Ectodermal cell (in vitro differentiated cells): ENCODE measurements around the gene GOLGA8S.
"Not testable (repeated sequence)": the region's sequence is repeated elsewhere in the genome, so short reads cannot be mapped to it uniquely, and the experiment has no call there.

Source experiments
- H3K27ac ChIP-seq: 2 replicates; pipeline ENCODE4 v1.7.0; 2013; ENCODE audit warnings: mild to moderate bottlenecking, low read depth, low read length; ENCODE audit not compliant: insufficient read depth, poor library complexity, severe bottlenecking
- H3K27me3 ChIP-seq: 2 replicates; pipeline ENCODE4 v1.7.0; 2013; ENCODE audit warnings: mild to moderate bottlenecking, low read length; ENCODE audit not compliant: insufficient read depth, control insufficient read depth, poor library complexity, severe bottlenecking
- H3K36me3 ChIP-seq: one replicate; pipeline ENCODE4 v1.7.0; 2013; ENCODE audit warnings: low read length; ENCODE audit not compliant: control insufficient read depth, insufficient read depth
- H3K4me1 ChIP-seq: one replicate; pipeline ENCODE4 v1.7.0; 2013; ENCODE audit warnings: low read length; ENCODE audit not compliant: control insufficient read depth, insufficient read depth
- H3K4me3 ChIP-seq: 2 replicates; pipeline ENCODE4 v1.7.0; 2013; ENCODE audit warnings: low read depth, low read length, control low read depth; ENCODE audit not compliant: insufficient read depth
- H3K9me3 ChIP-seq: 2 replicates; pipeline ENCODE4 v1.7.0; 2013; ENCODE audit warnings: mild to moderate bottlenecking, low read length, moderate library complexity; ENCODE audit not compliant: control insufficient read depth
- WGBS, 2 experiments: methylation state at CpG; one replicate each; pipeline ENCODE4 v1.1.7; 2013; ENCODE audit warnings: missing lambda C conversion rate in 2 of 2; 5-methylcytosine and 5-hydroxymethylcytosine counted together

Gene GOLGA8S

DNA sequence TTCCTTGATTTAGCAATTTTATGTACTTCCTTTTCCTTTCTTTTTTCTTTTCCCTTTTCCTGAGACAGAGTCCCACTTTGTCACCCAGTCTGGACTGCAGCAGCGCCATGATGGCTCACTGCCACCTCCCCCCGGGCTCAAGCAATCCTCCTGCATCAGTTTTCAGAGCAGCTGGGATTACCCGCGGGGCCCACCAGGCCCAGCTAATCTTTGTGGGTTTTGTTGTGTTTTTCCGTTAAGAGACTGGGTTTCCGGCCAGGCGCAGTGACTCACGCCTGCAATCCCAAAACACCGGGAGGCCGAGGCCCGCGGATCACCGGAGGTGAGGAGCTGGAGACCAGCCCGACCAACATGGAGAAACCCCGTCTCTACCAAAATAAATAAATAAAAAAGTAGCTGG, 17.7 kb downstream of the GOLGA8S start:
- Histone ChIP-seq H3K4me1 (no peaks in the 10 kb centered on the region), H3K9me3 (no peaks in the 10 kb centered on the region), H3K36me3 (no peaks in the 10 kb centered on the region), H3K27me3 (no peaks in the 10 kb centered on the region), H3K4me3 (no peak overlapping the region), H3K27ac (no peak overlapping the region)
- WGBS, 2 experiments = 74 to 79% methylated on average over 15 of the region's 15 CpGs

DNA sequence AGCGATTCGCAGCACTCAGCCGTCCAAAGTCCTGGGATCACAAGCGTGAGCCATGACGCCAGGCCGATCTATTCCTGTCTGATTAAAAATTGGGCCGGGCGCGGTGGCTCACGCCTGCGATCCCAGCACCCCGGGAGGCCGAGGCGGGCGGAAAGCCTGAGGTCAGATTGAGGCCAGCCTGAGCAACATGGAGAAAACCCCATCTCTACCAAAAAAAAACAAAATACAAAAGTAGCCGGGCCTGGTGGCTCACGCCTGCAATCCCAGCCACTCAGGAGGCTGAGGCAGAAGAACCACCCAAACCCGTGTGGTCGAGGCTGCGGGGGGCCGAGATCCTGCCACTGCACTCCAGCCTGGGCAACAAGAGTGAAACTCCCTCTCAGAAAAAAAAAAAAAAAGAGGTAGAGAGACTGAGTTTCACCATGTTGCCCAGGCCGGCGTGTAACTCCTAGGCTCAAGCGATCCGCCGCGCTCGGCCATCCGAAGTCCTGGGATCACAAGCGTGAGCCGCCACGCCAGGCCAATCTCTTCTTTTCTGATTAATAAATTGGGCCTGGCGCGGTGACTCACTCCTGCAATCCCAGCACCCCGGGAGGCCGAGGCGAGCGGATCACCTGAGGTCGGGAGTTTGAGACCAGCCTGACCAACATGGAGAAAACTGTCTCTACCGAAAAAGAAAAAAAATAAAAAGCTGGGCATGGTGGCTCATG, 18.5 kb downstream of the GOLGA8S start:
- WGBS, 2 experiments = 92 to 94% methylated on average over 40 of the region's 40 CpGs
- not testable (repeated sequence) for H3K4me1 ChIP-seq, H3K9me3 ChIP-seq, H3K36me3 ChIP-seq, H3K27ac ChIP-seq, H3K4me3 ChIP-seq, H3K27me3 ChIP-seq

DNA sequence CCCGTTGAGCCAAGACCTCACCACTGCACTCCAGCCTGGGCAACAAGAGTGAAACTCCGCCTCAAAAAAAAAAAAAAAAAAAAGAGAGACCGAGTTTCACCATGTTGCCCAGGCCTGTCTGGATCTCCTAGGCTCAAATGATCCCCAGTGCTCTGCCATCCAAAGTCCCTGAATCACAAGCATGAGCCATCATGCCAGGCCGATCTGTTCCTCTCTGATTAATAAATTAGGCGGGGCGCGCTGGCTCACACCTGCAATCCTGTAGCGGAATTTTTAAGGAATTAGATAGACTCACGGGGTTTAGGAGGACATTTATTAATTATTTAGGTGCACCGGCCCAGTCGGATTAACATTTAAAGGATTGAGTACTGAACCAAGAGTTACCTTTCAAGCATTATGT, 19.7 kb downstream of the GOLGA8S start:
- not testable (repeated sequence) for H3K9me3 ChIP-seq, H3K36me3 ChIP-seq, H3K4me3 ChIP-seq, H3K27me3 ChIP-seq, H3K4me1 ChIP-seq, H3K27ac ChIP-seq
- 87 to 92% methylated on average over 11 of the region's 11 CpGs for WGBS, 2 experiments

DNA sequence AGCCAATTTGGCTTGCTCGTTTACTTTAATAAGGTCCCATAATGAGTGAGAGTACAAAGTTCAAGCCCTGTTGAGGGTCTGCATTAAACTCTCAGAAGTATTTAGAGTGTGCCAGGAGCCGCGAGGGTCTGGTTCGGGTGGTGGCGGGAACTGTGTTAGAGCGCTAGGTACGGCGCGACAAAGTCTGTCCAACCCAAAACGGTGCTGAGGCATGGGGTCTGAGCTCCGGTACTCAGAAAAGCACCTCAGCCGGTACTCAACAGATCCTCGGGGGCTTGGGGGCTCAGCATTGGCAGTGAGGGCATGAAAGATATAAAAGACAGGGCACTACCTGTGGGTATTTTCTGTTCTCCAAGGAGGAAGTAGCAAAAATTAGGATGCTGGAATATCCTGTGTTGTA, 24.4 kb downstream of the GOLGA8S start:
- 93 to 95% methylated on average over 13 of the region's 13 CpGs for WGBS, 2 experiments
- H3K27ac ChIP-seq, H3K4me3 ChIP-seq, H3K4me1 ChIP-seq, H3K9me3 ChIP-seq, H3K27me3 ChIP-seq, H3K36me3 ChIP-seq: not testable (repeated sequence)

DNA sequence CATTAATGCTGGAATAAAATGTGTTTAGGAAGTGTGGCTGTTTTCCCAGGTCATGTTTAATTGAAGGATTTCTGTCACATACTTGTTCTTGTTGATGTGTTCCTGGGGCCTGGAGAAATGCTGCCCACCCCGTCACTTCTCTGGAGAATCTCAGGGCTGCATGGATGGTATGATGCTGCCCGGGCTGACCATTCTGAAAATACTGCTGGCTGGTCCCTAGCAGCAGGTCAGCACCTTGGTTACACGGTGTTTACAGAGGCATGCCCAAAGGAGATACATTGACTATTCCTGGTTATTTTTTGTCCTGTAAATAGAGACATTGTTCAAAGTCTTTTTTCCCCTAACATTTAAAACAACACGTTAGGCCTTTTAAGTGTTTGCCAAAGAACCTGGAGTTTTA, 26.2 kb downstream of the GOLGA8S start:
- H3K27me3 ChIP-seq, H3K9me3 ChIP-seq, H3K4me3 ChIP-seq, H3K36me3 ChIP-seq, H3K4me1 ChIP-seq, H3K27ac ChIP-seq: not testable (repeated sequence)
- 69 to 74% methylated on average over 4 of the region's 4 CpGs for WGBS, 2 experiments

DNA sequence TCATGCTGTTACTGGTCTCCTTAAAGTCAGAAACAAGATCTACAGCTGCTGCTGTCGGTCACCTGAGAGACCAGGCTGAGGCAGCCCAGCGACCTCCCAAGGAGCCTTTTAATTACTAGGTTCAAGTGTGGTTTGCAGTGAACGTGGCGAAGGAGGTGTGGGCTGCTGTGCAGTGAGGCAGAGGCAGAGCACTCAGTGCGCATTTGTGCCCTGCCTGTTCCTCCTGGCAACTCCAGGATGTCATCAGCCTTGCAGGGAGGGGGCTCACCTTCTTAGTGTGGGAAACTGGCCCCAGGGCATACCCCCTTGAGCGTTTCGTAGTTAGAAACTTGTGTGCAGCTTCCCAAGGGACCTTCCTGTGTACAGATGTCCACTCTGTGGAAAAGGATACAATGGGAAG, 26.6 kb downstream of the GOLGA8S start:
- H3K36me3 ChIP-seq, H3K9me3 ChIP-seq, H3K4me1 ChIP-seq, H3K27ac ChIP-seq, H3K27me3 ChIP-seq, H3K4me3 ChIP-seq: not testable (repeated sequence)
- WGBS, 2 experiments = 61 to 69% methylated on average over 7 of the region's 7 CpGs

DNA sequence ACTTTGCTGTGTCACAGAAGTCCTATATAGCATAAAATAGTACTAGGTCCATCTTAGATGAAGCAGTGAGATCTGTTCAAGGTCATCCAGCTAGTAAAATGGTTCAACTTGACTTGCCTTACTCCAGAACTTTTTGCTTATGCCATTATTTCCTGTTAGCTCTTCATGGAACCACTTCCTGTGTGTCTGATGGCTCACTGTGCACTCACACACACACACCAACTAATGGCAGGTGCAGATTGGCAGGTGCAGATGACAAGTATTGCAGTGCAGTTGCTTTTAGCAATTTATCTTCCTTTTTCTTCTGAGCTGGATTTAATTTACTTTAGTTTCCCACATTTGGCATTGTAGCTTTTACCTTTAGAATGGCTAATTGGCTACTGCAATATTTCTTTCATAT, 29.8 kb downstream of the GOLGA8S start:
- H3K27ac ChIP-seq = no peak overlapping the region
- no peaks in the 10 kb centered on the region for H3K9me3 ChIP-seq
- no peak overlapping the region for H3K4me3 ChIP-seq
- H3K36me3 ChIP-seq = no peaks in the 10 kb centered on the region
- no peaks in the 10 kb centered on the region for H3K4me1 ChIP-seq
- H3K27me3 ChIP-seq = no peaks in the 10 kb centered on the region

DNA sequence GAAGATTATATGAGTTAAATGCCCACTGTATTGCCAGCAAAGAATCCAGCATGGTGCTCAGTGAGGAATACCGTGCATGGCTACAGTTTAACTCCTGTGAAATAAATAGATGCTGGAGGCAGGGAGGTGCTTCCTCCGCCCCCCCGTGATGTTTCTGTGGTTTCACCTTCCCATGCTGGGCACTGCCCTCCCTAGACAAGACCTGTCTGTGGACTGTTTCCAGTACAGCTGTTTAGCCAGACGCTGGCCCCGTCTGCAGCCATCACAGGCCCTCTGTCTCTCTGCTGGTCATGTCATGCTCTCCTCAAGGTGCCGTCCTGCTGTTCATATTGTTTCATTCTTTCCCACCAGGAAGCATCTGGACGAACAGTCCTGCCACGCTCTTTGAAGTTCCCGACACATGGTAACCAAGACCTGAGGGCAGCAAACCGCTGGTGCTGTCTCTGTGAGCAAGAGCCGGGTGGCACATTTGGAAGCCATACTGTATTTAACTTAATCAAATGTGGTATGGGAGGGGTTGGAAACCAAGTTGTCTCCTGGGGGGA, 31.4 kb downstream of the GOLGA8S start:
- H3K4me1 ChIP-seq = no peaks in the 10 kb centered on the region
- H3K36me3 ChIP-seq = no peaks in the 10 kb centered on the region

DNA sequence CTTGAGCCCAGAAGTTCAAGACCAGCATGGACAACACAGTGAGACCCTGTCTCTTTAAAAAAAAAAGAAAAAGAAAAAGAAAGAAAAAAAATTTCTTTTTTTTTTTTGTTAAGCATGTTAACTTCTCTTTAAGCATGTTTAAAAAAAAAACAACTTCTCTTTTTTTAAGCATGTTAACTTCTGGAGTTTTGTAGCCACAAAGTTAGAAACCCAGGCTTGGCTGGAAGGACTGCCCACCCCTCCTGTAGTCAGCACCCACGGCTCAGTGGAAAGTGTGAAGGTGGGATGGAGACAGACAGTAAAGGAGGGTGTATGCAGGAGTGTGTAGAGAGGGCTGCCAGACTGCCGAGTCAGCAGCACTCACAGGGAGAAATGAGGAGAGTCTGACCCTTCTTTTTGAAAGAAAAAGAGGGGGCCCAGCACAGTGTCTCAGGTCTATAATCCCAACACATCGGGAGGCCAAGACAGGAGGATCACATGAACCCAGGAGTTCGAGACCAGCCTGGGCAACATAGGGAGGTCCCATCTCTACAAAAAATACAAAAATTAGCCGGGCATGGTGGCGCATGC, 33.2 kb downstream of the GOLGA8S start:
- Histone ChIP-seq H3K36me3 (no peaks in the 10 kb centered on the region), H3K4me1 (no peaks in the 10 kb centered on the region), H3K9me3 (no peaks in the 10 kb centered on the region), H3K27me3 (no peaks in the 10 kb centered on the region), H3K27ac (no peak overlapping the region), H3K4me3 (no peak overlapping the region)
- WGBS, 2 experiments = 66% methylated on average over 6 of the region's 6 CpGs

More for the DNA sequence above, 31.4 kb downstream of the GOLGA8S start:
- no peaks in the 10 kb centered on the region for H3K9me3 ChIP-seq
- no peaks in the 10 kb centered on the region for H3K27me3 ChIP-seq
- H3K4me3 ChIP-seq = no peak overlapping the region
- no peak overlapping the region for H3K27ac ChIP-seq
- WGBS, 2 experiments = 84 to 87% methylated on average over 11 of the region's 11 CpGs

DNA sequence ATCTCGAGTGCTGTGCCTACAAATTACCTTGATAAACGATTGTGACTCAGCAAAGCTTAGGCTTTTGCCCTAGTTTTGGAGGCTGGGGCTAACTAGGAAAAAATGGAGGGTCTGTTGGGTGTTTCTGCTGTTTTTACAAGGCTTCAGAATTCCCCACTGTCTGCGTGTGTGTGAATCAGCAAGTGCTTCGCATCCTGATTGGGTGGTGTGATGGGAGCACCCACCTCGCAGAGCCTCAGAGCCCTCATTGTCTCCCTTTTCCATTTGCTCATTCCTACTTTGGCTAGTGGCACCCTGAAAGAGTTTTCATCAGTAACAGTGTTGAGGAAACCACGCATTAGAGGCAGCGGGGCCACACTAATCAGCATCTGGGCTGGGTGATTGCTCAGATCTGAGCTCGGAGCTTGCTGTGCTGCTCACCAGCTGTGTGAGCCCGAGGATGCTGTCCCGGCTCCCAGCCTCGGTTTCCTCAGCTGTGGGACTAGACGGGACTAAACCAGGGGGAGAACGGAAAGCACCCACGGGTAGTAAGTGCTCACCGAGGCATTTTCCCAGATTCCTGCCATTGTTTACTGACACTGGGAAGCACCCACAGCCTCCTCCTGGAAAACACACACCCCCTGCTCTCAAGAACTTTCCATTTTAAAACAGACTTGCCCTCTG, 40.6 kb downstream of the GOLGA8S start:
- no peaks in the 10 kb centered on the region for H3K9me3 ChIP-seq
- no peaks in the 10 kb centered on the region for H3K4me1 ChIP-seq
- WGBS, 2 experiments = 74 to 77% methylated on average over 14 of the region's 15 CpGs
- H3K4me3 ChIP-seq = no peak overlapping the region
- no peak overlapping the region for H3K27ac ChIP-seq
- H3K36me3 ChIP-seq = no peaks in the 10 kb centered on the region
- no peaks in the 10 kb centered on the region for H3K27me3 ChIP-seq
